ENCODE data around the gene SMAP1.

SMAP1 gene

GRCh38 chr6:70874181-70874913, 206.7 kb downstream of the SMAP1 start:
- H3K4me1 ChIP-seq (ENCODE audit: control insufficient read depth, insufficient read depth, low read length), result no peaks in the 10 kb centered on the region
- H3K27me3 ChIP-seq (ENCODE audit: control insufficient read depth, insufficient read depth, low read length), result peaks cover 25% of the 10 kb centered on the region
- H3K4me2 ChIP-seq (ENCODE audit: low read length), result no peak overlapping the region
- H3K4me3 ChIP-seq (ENCODE audit: low read length), result no peak overlapping the region
- no peaks in the 10 kb centered on the region for H3K36me3 ChIP-seq (ENCODE audit: insufficient read depth, low read length)
- H3K9me3 ChIP-seq (replicated peaks; ENCODE audit: low read length), result no peaks in the 10 kb centered on the region
- H3K9ac ChIP-seq (ENCODE audit: low read depth, low read length), result no peak overlapping the region

GRCh38 chr6:70879496-70879895, 211.8 kb downstream of the SMAP1 start:
- Histone ChIP-seq H3K9ac (ENCODE audit: low read depth, low read length) (no peak overlapping the region), H3K4me3 (ENCODE audit: low read length) (no peak overlapping the region), H3K9me3 (replicated peaks; ENCODE audit: low read length) (no peaks in the 10 kb centered on the region), H3K4me2 (ENCODE audit: low read length) (no peak overlapping the region), H3K27me3 (ENCODE audit: control insufficient read depth, insufficient read depth, low read length) (peaks cover 24% of the 10 kb centered on the region), H3K4me1 (ENCODE audit: control insufficient read depth, insufficient read depth, low read length) (no peaks in the 10 kb centered on the region), H3K36me3 (ENCODE audit: insufficient read depth, low read length) (no peaks in the 10 kb centered on the region)

GRCh38 chr6:70884074-70884983, 216.6 kb downstream of the SMAP1 start:
- Histone ChIP-seq H3K4me2 (ENCODE audit: low read length) (no peak overlapping the region), H3K36me3 (ENCODE audit: insufficient read depth, low read length) (no peaks in the 10 kb centered on the region), H3K4me3 (ENCODE audit: low read length) (no peak overlapping the region), H3K9ac (ENCODE audit: low read depth, low read length) (no peak overlapping the region), H3K9me3 (replicated peaks; ENCODE audit: low read length) (no peaks in the 10 kb centered on the region), H3K4me1 (ENCODE audit: control insufficient read depth, insufficient read depth, low read length) (no peaks in the 10 kb centered on the region), H3K27me3 (ENCODE audit: control insufficient read depth, insufficient read depth, low read length) (peaks cover 30% of the 10 kb centered on the region)

GRCh38 chr6:70886071-70886470, 218.4 kb downstream of the SMAP1 start:
- Histone ChIP-seq H3K4me3 (ENCODE audit: low read length) (no peak overlapping the region), H3K4me2 (ENCODE audit: low read length) (no peak overlapping the region), H3K9me3 (replicated peaks; ENCODE audit: low read length) (no peaks in the 10 kb centered on the region), H3K9ac (ENCODE audit: low read depth, low read length) (no peak overlapping the region), H3K27me3 (ENCODE audit: control insufficient read depth, insufficient read depth, low read length) (peaks cover 30% of the 10 kb centered on the region), H3K4me1 (ENCODE audit: control insufficient read depth, insufficient read depth, low read length) (no peaks in the 10 kb centered on the region), H3K36me3 (ENCODE audit: insufficient read depth, low read length) (no peaks in the 10 kb centered on the region)

- H3K27me3 ChIP-seq (ENCODE audit: control insufficient read depth, insufficient read depth, low read length), result peaks cover 29% of the 10 kb centered on the region
- no peak overlapping the region for H3K4me2 ChIP-seq (ENCODE audit: low read length)
- no peak overlapping the region for H3K9ac ChIP-seq (ENCODE audit: low read depth, low read length)
- H3K4me3 ChIP-seq (ENCODE audit: low read length), result no peak overlapping the region
- H3K36me3 ChIP-seq (ENCODE audit: insufficient read depth, low read length), result no peaks in the 10 kb centered on the region
- no peaks in the 10 kb centered on the region for H3K4me1 ChIP-seq (ENCODE audit: control insufficient read depth, insufficient read depth, low read length)
- H3K9me3 ChIP-seq (replicated peaks; ENCODE audit: low read length), result no peaks in the 10 kb centered on the region
Measured at GRCh38 chr6:70886661-70887060, 219.0 kb downstream of the SMAP1 start.

- Histone ChIP-seq H3K4me1 (ENCODE audit: control insufficient read depth, insufficient read depth, low read length) (no peaks in the 10 kb centered on the region), H3K9ac (ENCODE audit: low read depth, low read length) (no peak overlapping the region), H3K9me3 (replicated peaks; ENCODE audit: low read length) (no peaks in the 10 kb centered on the region), H3K4me2 (ENCODE audit: low read length) (no peak overlapping the region), H3K4me3 (ENCODE audit: low read length) (no peak overlapping the region), H3K36me3 (ENCODE audit: insufficient read depth, low read length) (no peaks in the 10 kb centered on the region), H3K27me3 (ENCODE audit: control insufficient read depth, insufficient read depth, low read length) (peaks cover 38% of the 10 kb centered on the region)
Measured at GRCh38 chr6:70889270-70889669, 221.6 kb downstream of the SMAP1 start.

GRCh38 chr6:70894001-70894400, 226.3 kb downstream of the SMAP1 start:
- H3K4me3 ChIP-seq (ENCODE audit: low read length), result no peak overlapping the region

GRCh38 chr6:70900047-70900446, 232.4 kb downstream of the SMAP1 start:
- no peak overlapping the region for H3K9ac ChIP-seq (ENCODE audit: low read depth, low read length)
- H3K36me3 ChIP-seq (ENCODE audit: insufficient read depth, low read length), result no peaks in the 10 kb centered on the region
- peaks cover 9% of the 10 kb centered on the region for H3K27me3 ChIP-seq (ENCODE audit: control insufficient read depth, insufficient read depth, low read length)
- H3K4me2 ChIP-seq (ENCODE audit: low read length), result no peak overlapping the region
- H3K9me3 ChIP-seq (replicated peaks; ENCODE audit: low read length), result no peaks in the 10 kb centered on the region
- no peaks in the 10 kb centered on the region for H3K4me1 ChIP-seq (ENCODE audit: control insufficient read depth, insufficient read depth, low read length)
- no peak overlapping the region for H3K4me3 ChIP-seq (ENCODE audit: low read length)

More at GRCh38 chr6:70894001-70894400, 226.3 kb downstream of the SMAP1 start:
- no peaks in the 10 kb centered on the region for H3K36me3 ChIP-seq (ENCODE audit: insufficient read depth, low read length)
- peaks cover 22% of the 10 kb centered on the region for H3K27me3 ChIP-seq (ENCODE audit: control insufficient read depth, insufficient read depth, low read length)
- no peaks in the 10 kb centered on the region for H3K9me3 ChIP-seq (replicated peaks; ENCODE audit: low read length)
- H3K9ac ChIP-seq (ENCODE audit: low read depth, low read length), result no peak overlapping the region
- no peaks in the 10 kb centered on the region for H3K4me1 ChIP-seq (ENCODE audit: control insufficient read depth, insufficient read depth, low read length)
- H3K4me2 ChIP-seq (ENCODE audit: low read length), result no peak overlapping the region

GRCh38 chr6:70901324-70901723, 233.6 kb downstream of the SMAP1 start:
- no peak overlapping the region for H3K4me3 ChIP-seq (ENCODE audit: low read length)
- H3K4me2 ChIP-seq (ENCODE audit: low read length), result no peak overlapping the region
- H3K9me3 ChIP-seq (replicated peaks; ENCODE audit: low read length), result no peaks in the 10 kb centered on the region
- H3K36me3 ChIP-seq (ENCODE audit: insufficient read depth, low read length), result no peaks in the 10 kb centered on the region
- H3K9ac ChIP-seq (ENCODE audit: low read depth, low read length), result no peak overlapping the region
- peaks cover 8% of the 10 kb centered on the region for H3K27me3 ChIP-seq (ENCODE audit: control insufficient read depth, insufficient read depth, low read length)
- no peaks in the 10 kb centered on the region for H3K4me1 ChIP-seq (ENCODE audit: control insufficient read depth, insufficient read depth, low read length)

GRCh38 chr6:70903665-70904452, 236.2 kb downstream of the SMAP1 start:
- Histone ChIP-seq H3K27me3 (ENCODE audit: control insufficient read depth, insufficient read depth, low read length) (peaks cover 8% of the 10 kb centered on the region), H3K4me1 (ENCODE audit: control insufficient read depth, insufficient read depth, low read length) (no peaks in the 10 kb centered on the region), H3K4me3 (ENCODE audit: low read length) (no peak overlapping the region), H3K4me2 (ENCODE audit: low read length) (no peak overlapping the region), H3K9me3 (replicated peaks; ENCODE audit: low read length) (no peaks in the 10 kb centered on the region), H3K36me3 (ENCODE audit: insufficient read depth, low read length) (no peaks in the 10 kb centered on the region), H3K9ac (ENCODE audit: low read depth, low read length) (no peak overlapping the region)

- H3K4me1 ChIP-seq (ENCODE audit: control insufficient read depth, insufficient read depth, low read length), result no peaks in the 10 kb centered on the region
Measured at GRCh38 chr6:70905742-70906141, 238.1 kb downstream of the SMAP1 start.

More at GRCh38 chr6:70905742-70906141, 238.1 kb downstream of the SMAP1 start:
- H3K9me3 ChIP-seq (replicated peaks; ENCODE audit: low read length), result no peaks in the 10 kb centered on the region
- no peak overlapping the region for H3K4me3 ChIP-seq (ENCODE audit: low read length)
- H3K36me3 ChIP-seq (ENCODE audit: insufficient read depth, low read length), result no peaks in the 10 kb centered on the region
- H3K27me3 ChIP-seq (ENCODE audit: control insufficient read depth, insufficient read depth, low read length), result peaks cover 4% of the 10 kb centered on the region
- H3K4me2 ChIP-seq (ENCODE audit: low read length), result no peak overlapping the region
- H3K9ac ChIP-seq (ENCODE audit: low read depth, low read length), result no peak overlapping the region
